Nephron (organoid): ENCODE results near the gene ACOX1.

Source experiments
- H3K27ac Mint-ChIP-seq, 3 experiments: 2 replicates each; pipeline ENCODE4 v1.8.0; 2020; ENCODE audit warnings: mixed read lengths in 3 of 3, mild to moderate bottlenecking in 2 of 3, moderate library complexity in 1 of 3
- H3K27me3 Mint-ChIP-seq: 2 replicates; pipeline ENCODE4 v1.8.0; 2021; ENCODE audit warnings: low read depth, mild to moderate bottlenecking, moderate library complexity, mixed read lengths
- H3K36me3 Mint-ChIP-seq: 2 replicates; pipeline ENCODE4 v1.8.0; 2020; ENCODE audit warnings: low read depth, mixed read lengths
- H3K4me1 Mint-ChIP-seq: 2 replicates; pipeline ENCODE4 v1.8.0; 2020; ENCODE audit warnings: mixed read lengths
- H3K4me3 Mint-ChIP-seq, 3 experiments: 2 replicates each; pipeline ENCODE4 v1.8.0; 2020; ENCODE audit warnings: mild to moderate bottlenecking in 3 of 3, mixed read lengths in 3 of 3, moderate library complexity in 2 of 3
- H3K9me3 Mint-ChIP-seq: 2 replicates; pipeline ENCODE4 v1.8.0; 2020; ENCODE audit warnings: mixed read lengths
- CTCF ChIP-seq, 3 experiments: fragments of 200-600 bp; sonication (generic); IDR thresholded peaks; one replicate each; pipeline ENCODE4 v1.5.0; 2021; ENCODE audit warnings: antibody characterized with exemption in 3 of 3; ENCODE audit not compliant: unreplicated experiment in 3 of 3

The ACOX1 gene

GRCh38 chr17:75910699-75911098 lies 68.3 kb downstream of the ACOX1 start:
- Mint-ChIP-seq H3K4me3 (no peak overlapping the region), H3K27ac (no peak overlapping the region), H3K36me3 (no peaks in the 10 kb centered on the region), H3K27me3 (no peaks in the 10 kb centered on the region), H3K4me1 (no peaks in the 10 kb centered on the region), H3K9me3 (no peaks in the 10 kb centered on the region)
- TF ChIP-seq CTCF (IDR thresholded peaks at IDR 0.05; ENCODE audit: unreplicated experiment in 3 of 3): no peak

GRCh38 chr17:75909812-75910274 lies 69.1 kb downstream of the ACOX1 start:
- no peaks in the 10 kb centered on the region for H3K27me3 Mint-ChIP-seq
- no peak overlapping the region for H3K4me3 Mint-ChIP-seq
- no peaks in the 10 kb centered on the region for H3K36me3 Mint-ChIP-seq
- no peaks in the 10 kb centered on the region for H3K9me3 Mint-ChIP-seq
- H3K4me1 Mint-ChIP-seq: no peaks in the 10 kb centered on the region
- H3K27ac Mint-ChIP-seq: peak overlapping the region in 2 of 3 experiments; percentile 35 to 54
- TF ChIP-seq CTCF (IDR thresholded peaks at IDR 0.05; ENCODE audit: unreplicated experiment in 3 of 3): no peak

- Mint-ChIP-seq H3K9me3 (no peaks in the 10 kb centered on the region), H3K27ac (peak overlapping the region in 1 of 3 experiments; percentile 39), H3K27me3 (no peaks in the 10 kb centered on the region), H3K4me3 (peak overlapping the region in 1 of 3 experiments; percentile 62), H3K4me1 (no peaks in the 10 kb centered on the region), H3K36me3 (no peaks in the 10 kb centered on the region)
- TF ChIP-seq CTCF (IDR thresholded peaks at IDR 0.05; ENCODE audit: unreplicated experiment in 3 of 3): no peak
These were observed 69.7 kb downstream of the ACOX1 start for GRCh38 chr17:75909051-75909811.

- H3K27ac Mint-ChIP-seq: peak overlapping the region; percentile 39 to 73 (median 51)
- H3K36me3 Mint-ChIP-seq: no peaks in the 10 kb centered on the region
- H3K4me3 Mint-ChIP-seq: peak overlapping the region in 2 of 3 experiments; percentile 54 to 58
- no peaks in the 10 kb centered on the region for H3K4me1 Mint-ChIP-seq
- no peak for TF ChIP-seq CTCF (IDR thresholded peaks at IDR 0.05; ENCODE audit: unreplicated experiment in 3 of 3)
- no peaks in the 10 kb centered on the region for H3K27me3 Mint-ChIP-seq
- H3K9me3 Mint-ChIP-seq: no peaks in the 10 kb centered on the region
These were observed 70.8 kb downstream of the ACOX1 start for GRCh38 chr17:75908201-75908600.

GRCh38 chr17:75906143-75906884 lies 72.7 kb downstream of the ACOX1 start:
- H3K27ac Mint-ChIP-seq: peak overlapping the region in 2 of 3 experiments; percentile 61 to 66
- peak overlapping the region; percentile 67 to 71 (median 69) for H3K4me3 Mint-ChIP-seq
- no peak for TF ChIP-seq CTCF (IDR thresholded peaks at IDR 0.05; ENCODE audit: unreplicated experiment in 3 of 3)
- H3K36me3 Mint-ChIP-seq: peaks cover 3% of the 10 kb centered on the region
- H3K27me3 Mint-ChIP-seq: no peaks in the 10 kb centered on the region
- H3K9me3 Mint-ChIP-seq: no peaks in the 10 kb centered on the region
- H3K4me1 Mint-ChIP-seq: no peaks in the 10 kb centered on the region
